Caco-2 (cell line): ENCODE results near the gene KRTAP9-8. TPM values are rescaled to one million over a fixed set of nuclear protein-coding genes. Genes with fewer than 3 reads are reported as not detected.
"Not testable (repeated sequence)": the region's sequence is repeated elsewhere in the genome, so short reads cannot be mapped to it uniquely, and the experiment has no call there.

Source experiments
- BruUV-seq: library from RNA; stranded (reverse); fragments of 400-500 nt; replicated peaks from 2 replicates; lab custom pipeline; 2021; lab: Mats Ljungman, UMichigan
- CTCF ChIA-PET: fragments of 300-600 bp; sonication (Branson Sonifier 250); formaldehyde crosslinking; loops from one replicate; lab custom pipeline; 2022; ENCODE audit warnings: antibody characterized with exemption; lab: Charles Lee
- POLR2A ChIA-PET: fragments of 300-600 bp; sonication (Branson Sonifier 250); formaldehyde crosslinking; loops from one replicate; lab custom pipeline; 2022; ENCODE audit warnings: antibody characterized with exemption; lab: Charles Lee
- DNase-seq, 2 experiments: peaks; one replicate each; pipeline versions ENCODE4 v3.0.0 to v3.0.0-alpha.2; 2020 to 2022
- H3K27me3 ChIP-seq: replicated peaks from 2 replicates; pipeline ENCODE4 v1.6.0; 2011; ENCODE audit warnings: low read length; ENCODE audit not compliant: control insufficient read depth, insufficient read depth
- H3K36me3 ChIP-seq: 2 replicates; pipeline ENCODE4 v1.5.1; 2011; ENCODE audit warnings: low read length; ENCODE audit not compliant: control insufficient read depth, insufficient read depth
- H3K4me1 ChIP-seq: fragments of 250-450 bp; sonication (Bioruptor Pico); 2 replicates; pipeline ENCODE4 v1.5.1; 2020; ENCODE audit warnings: mild to moderate bottlenecking
- H3K4me3 ChIP-seq: 2 replicates; pipeline ENCODE4 v1.5.1; 2011; ENCODE audit warnings: low read depth, mild to moderate bottlenecking, control low read depth, low read length
- H3K9me3 ChIP-seq: fragments of 250-450 bp; sonication (Bioruptor Pico); 2 replicates; pipeline ENCODE4 v1.5.1; 2020; ENCODE audit warnings: mild to moderate bottlenecking, moderate library complexity
- H3K27ac Mint-ChIP-seq: one replicate; pipeline ENCODE4 v1.8.0; 2022; ENCODE audit warnings: mixed read lengths; ENCODE audit not compliant: unreplicated experiment
- H3K27me3 Mint-ChIP-seq: one replicate; pipeline ENCODE4 v1.8.0; 2022; ENCODE audit warnings: mixed read lengths; ENCODE audit not compliant: insufficient read depth, unreplicated experiment
- H3K36me3 Mint-ChIP-seq: one replicate; pipeline ENCODE4 v1.8.0; 2022; ENCODE audit warnings: mild to moderate bottlenecking, mixed read lengths; ENCODE audit not compliant: insufficient read depth, unreplicated experiment
- H3K4me1 Mint-ChIP-seq: one replicate; pipeline ENCODE4 v1.8.0; 2022; ENCODE audit warnings: low read depth, mixed read lengths; ENCODE audit not compliant: unreplicated experiment
- H3K4me3 Mint-ChIP-seq: one replicate; pipeline ENCODE4 v1.8.0; 2022; ENCODE audit warnings: mild to moderate bottlenecking, moderate library complexity, mixed read lengths; ENCODE audit not compliant: unreplicated experiment
- H3K9me3 Mint-ChIP-seq: one replicate; pipeline ENCODE4 v1.8.0; 2022; ENCODE audit warnings: mixed read lengths; ENCODE audit not compliant: unreplicated experiment
- intact Hi-C: fragments of 100-400 bp; cut with micrococcal nuclease; formaldehyde crosslinking; loops from one replicate; pipeline ENCODE4 v1.10.0; 2022; ENCODE audit not compliant: unreplicated experiment
- total RNA-seq: library from RNA; stranded (reverse); gene quantifications from 2 replicates; pipeline ENCODE4 v1.2.3, GENCODE V29; 2022
- TF ChIP-seq, protein P1 (sequence below), 2 experiments: fragments of 200-600 bp in 1 of 2; IDR thresholded peaks; 1 replicate in 1 of 2; 2 replicates in 1 of 2; pipeline versions ENCODE4 v1.5.1 to v1.8.0; 2011 to 2022; ENCODE audit warnings: antibody characterized with exemption in 1 of 2, control low read depth in 1 of 2, inconsistent platforms in 1 of 2, low read depth in 1 of 2, low read length in 1 of 2, mild to moderate bottlenecking in 1 of 2, moderate library complexity in 1 of 2; ENCODE audit not compliant: insufficient read depth in 1 of 2, severe bottlenecking in 1 of 2, unreplicated experiment in 1 of 2

The KRTAP9-8 gene
- total RNA-seq, 1 experiment from 2014 or later: not detected

DNA sequence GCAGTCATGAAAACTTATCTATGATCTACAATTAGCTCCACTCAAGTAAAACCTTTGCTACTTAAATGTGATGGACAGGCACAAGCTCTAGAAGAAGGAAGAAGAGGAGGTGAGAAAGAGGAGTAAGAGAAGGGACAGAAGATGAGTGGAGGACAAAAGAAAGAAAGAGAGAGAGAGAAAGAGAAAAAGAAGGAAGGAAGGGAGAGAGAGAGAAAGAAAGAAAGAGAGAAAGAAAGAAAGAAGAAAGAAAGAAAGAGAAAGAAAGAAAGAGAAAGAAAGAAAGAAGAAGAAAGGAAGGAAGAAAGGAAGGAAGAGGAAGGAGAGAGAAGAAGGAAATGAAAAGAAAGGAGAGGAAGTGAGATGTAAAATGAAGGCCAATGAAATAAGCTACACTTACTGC lies 7.7 kb upstream of the KRTAP9-8 start:
- no peaks in the 10 kb centered on the region for H3K36me3 Mint-ChIP-seq
- H3K27me3 Mint-ChIP-seq: peaks cover 4% of the 10 kb centered on the region
- Histone ChIP-seq H3K4me3 (no peak overlapping the region), H3K36me3 (no peaks in the 10 kb centered on the region), H3K4me1 (no peaks in the 10 kb centered on the region), H3K9me3 (no peaks in the 10 kb centered on the region), H3K27me3 (no peaks in the 10 kb centered on the region)
- ChIA-PET POLR2A (no interaction called here), CTCF (interaction anchor here (0.7 kb wide), 1 partner anchor 335 kb away, joined by 5 read pairs; no protein-coding TSS in a partner anchor)
- intact Hi-C loops: no loop called here
- DNase-seq: no peak
- no peaks in the 10 kb centered on the region for H3K4me1 Mint-ChIP-seq
- no peaks in the 10 kb centered on the region for H3K9me3 Mint-ChIP-seq
- no peak overlapping the region for H3K4me3 Mint-ChIP-seq
- BruUV-seq: no TSS peak
- TF ChIP-seq, protein P1, sequence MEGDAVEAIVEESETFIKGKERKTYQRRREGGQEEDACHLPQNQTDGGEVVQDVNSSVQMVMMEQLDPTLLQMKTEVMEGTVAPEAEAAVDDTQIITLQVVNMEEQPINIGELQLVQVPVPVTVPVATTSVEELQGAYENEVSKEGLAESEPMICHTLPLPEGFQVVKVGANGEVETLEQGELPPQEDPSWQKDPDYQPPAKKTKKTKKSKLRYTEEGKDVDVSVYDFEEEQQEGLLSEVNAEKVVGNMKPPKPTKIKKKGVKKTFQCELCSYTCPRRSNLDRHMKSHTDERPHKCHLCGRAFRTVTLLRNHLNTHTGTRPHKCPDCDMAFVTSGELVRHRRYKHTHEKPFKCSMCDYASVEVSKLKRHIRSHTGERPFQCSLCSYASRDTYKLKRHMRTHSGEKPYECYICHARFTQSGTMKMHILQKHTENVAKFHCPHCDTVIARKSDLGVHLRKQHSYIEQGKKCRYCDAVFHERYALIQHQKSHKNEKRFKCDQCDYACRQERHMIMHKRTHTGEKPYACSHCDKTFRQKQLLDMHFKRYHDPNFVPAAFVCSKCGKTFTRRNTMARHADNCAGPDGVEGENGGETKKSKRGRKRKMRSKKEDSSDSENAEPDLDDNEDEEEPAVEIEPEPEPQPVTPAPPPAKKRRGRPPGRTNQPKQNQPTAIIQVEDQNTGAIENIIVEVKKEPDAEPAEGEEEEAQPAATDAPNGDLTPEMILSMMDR (IDR thresholded peaks at IDR 0.05; ENCODE audit: insufficient read depth in 1 of 2, low read depth in 1 of 2, low read length in 1 of 2, severe bottlenecking in 1 of 2, unreplicated experiment in 1 of 2): no peak
- no peak overlapping the region for H3K27ac Mint-ChIP-seq

DNA sequence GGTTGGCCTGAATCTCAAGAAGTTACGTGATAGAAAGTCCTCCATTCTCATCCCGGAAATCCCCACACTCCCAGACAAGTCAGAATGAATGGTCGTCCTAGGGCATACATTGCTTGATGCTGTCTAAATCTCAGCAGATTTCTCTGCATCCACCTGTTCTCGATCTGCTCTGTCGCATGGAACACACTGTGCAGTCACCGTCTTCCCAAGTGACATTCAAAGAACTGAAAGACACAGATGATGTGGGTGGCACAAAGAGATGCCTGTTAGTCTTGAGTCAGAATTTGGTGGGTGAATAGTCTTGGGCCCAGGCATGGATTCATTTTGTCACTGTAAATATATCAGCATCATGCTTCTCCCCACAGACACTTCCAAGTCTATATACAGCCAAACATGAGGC lies 6.1 kb upstream of the KRTAP9-8 start:
- ChIA-PET POLR2A (no interaction called here), CTCF (no interaction called here)
- H3K36me3 Mint-ChIP-seq: no peaks in the 10 kb centered on the region
- no peak overlapping the region for H3K27ac Mint-ChIP-seq
- DNase-seq: no peak
- intact Hi-C loops: no loop called here
- no peak overlapping the region for H3K4me3 Mint-ChIP-seq
- no peaks in the 10 kb centered on the region for H3K9me3 Mint-ChIP-seq
- Histone ChIP-seq H3K36me3 (no peaks in the 10 kb centered on the region), H3K4me1 (no peaks in the 10 kb centered on the region), H3K27me3 (no peaks in the 10 kb centered on the region), H3K4me3 (no peak overlapping the region), H3K9me3 (no peaks in the 10 kb centered on the region)
- H3K27me3 Mint-ChIP-seq: peaks cover 4% of the 10 kb centered on the region
- TF ChIP-seq, protein P1 (IDR thresholded peaks at IDR 0.05; ENCODE audit: insufficient read depth in 1 of 2, low read depth in 1 of 2, low read length in 1 of 2, severe bottlenecking in 1 of 2, unreplicated experiment in 1 of 2): no peak
- no peaks in the 10 kb centered on the region for H3K4me1 Mint-ChIP-seq
- no TSS peak for BruUV-seq

DNA sequence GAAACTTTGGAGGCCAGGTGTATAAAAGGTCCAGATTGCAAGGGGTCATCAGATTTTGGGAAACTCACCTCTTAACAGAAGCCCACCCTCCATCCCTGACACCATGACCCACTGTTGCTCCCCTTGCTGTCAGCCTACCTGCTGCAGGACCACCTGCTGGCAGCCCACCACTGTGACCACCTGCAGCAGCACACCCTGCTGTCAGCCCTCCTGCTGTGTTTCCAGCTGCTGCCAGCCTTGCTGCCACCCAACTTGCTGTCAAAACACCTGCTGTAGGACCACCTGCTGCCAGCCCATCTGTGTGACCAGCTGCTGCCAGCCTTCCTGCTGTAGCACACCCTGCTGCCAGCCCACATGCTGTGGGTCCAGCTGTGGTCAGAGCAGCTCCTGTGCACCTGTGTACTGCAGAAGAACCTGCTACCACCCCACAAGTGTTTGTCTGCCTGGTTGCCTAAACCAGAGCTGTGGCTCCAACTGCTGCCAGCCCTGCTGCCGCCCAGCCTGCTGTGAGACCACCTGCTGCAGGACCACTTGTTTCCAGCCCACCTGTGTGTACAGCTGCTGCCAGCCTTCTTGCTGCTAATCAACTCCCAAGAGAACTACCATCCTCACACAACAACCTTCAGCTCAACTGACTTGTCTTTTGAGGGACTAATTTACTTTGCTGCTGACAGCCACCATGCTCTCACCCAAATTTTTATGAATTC lies 5.2 kb upstream of the KRTAP9-8 start, which contains the start of gene KRTAP9-3:
KRTAP9-3 (plus strand) TSS at position 51 of the 707 bp plus-strand sequence; CDS start at position 104, 53 bp downstream.
- BruUV-seq, H3K4me3 ChIP-seq, H3K27ac Mint-ChIP-seq, H3K4me1 Mint-ChIP-seq, H3K9me3 ChIP-seq, H3K36me3 Mint-ChIP-seq, H3K4me1 ChIP-seq, DNase-seq, H3K27me3 ChIP-seq, H3K36me3 ChIP-seq, CTCF ChIA-PET, H3K27me3 Mint-ChIP-seq, H3K9me3 Mint-ChIP-seq, intact Hi-C loops, H3K4me3 Mint-ChIP-seq: not testable (repeated sequence)
- POLR2A ChIA-PET: interaction anchor here (0.6 kb wide), 1 partner anchor 174 kb away, joined by 6 read pairs; no protein-coding TSS in a partner anchor

DNA sequence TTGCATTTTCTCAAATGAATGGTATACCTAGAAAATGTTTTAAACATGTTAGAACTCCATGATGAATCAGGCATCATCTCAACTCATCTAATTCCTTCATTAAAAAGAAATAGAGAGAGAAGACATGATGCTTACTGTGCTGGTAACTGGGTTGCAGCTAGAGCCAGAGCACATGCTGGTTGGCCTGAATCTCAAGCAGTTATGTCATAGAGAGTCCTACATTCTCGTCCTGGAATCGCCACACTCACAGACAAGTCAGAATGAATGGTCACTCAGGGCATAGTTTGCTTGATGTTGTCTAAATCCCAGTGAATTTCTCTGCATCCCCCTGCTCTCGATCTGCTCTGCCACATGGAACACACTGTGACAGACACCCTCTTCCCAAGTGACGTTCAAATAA lies 683 bp upstream of the KRTAP9-8 start:
- H3K36me3 Mint-ChIP-seq, H3K4me1 ChIP-seq, CTCF ChIA-PET, BruUV-seq, H3K27me3 Mint-ChIP-seq, H3K36me3 ChIP-seq, DNase-seq, H3K27me3 ChIP-seq, POLR2A ChIA-PET, H3K4me3 Mint-ChIP-seq, H3K27ac Mint-ChIP-seq, H3K4me3 ChIP-seq, H3K9me3 ChIP-seq, intact Hi-C loops, H3K4me1 Mint-ChIP-seq: not testable (repeated sequence)
- peaks cover 10% of the 10 kb centered on the region for H3K9me3 Mint-ChIP-seq

DNA sequence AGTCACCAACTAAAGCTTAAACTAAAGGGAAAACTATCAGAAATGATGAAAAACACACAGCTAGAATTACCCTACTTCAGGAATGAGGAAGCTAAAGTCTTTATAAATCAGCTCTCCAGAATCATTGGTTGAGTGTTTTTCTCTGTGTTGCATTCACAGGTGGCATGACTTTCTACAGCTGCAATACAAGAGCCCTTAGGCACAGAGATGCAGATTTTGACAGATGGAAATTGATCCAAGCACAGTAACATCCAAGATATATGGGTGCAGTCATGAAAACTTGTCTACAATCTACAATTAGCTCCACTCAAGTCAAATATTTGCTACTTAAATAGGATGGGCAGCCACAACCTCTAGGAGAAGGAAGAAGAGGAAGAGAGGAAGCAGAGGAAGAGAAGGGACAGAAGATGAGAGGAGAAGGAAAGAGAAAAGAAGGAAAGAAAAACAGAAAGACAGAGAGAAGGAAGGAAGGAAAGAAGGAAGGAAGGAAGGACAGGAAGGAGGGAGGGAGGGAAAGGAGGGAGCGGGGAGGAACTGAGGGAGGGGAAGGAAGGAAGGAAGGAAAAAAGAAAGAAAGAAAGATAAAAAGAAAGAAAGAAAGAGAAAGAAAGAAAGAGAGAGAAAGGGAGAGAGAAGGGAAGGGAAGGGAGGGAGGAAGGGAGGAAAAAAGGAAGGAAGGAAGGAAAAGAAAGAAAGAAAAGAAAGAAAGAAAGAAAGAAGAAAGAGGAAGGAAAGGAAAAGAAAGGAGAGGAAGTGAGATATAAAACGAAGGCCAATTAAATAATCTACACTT lies 9.4 kb downstream of the KRTAP9-8 start:
- not testable (repeated sequence) for H3K36me3 Mint-ChIP-seq

More for the DNA sequence above, 9.4 kb downstream of the KRTAP9-8 start:
- CTCF ChIA-PET: interaction anchor here (0.6 kb wide), 1 partner anchor 441 kb away, joined by 3 read pairs; no protein-coding TSS in a partner anchor
- H3K9me3 ChIP-seq, H3K36me3 ChIP-seq, H3K27ac Mint-ChIP-seq, intact Hi-C loops, H3K4me3 Mint-ChIP-seq, H3K27me3 Mint-ChIP-seq, H3K4me1 ChIP-seq, POLR2A ChIA-PET, H3K4me3 ChIP-seq, H3K4me1 Mint-ChIP-seq, H3K27me3 ChIP-seq, DNase-seq, BruUV-seq: not testable (repeated sequence)
- H3K9me3 Mint-ChIP-seq: peaks cover 12% of the 10 kb centered on the region
